ENCODE measurements around the gene MCRS1. TPM values are rescaled to one million over a fixed set of nuclear protein-coding genes. Genes with fewer than 3 reads are reported as not detected.
A peak's percentile ranks its signal among the peaks of the same experiment; 100 is the strongest.
"Not testable (repeated sequence)": the region's sequence is repeated elsewhere in the genome, so short reads cannot be mapped to it uniquely, and the experiment has no call there.

The MCRS1 gene
- total RNA-seq, result 10 to 100 TPM; 51.6 to 66.7 (median 55.9) TPM
- long read RNA-seq, donor 1, transcript MCRS1-201 (15 exons, 1,928 nt), result major isoform, 37 of 73 reads
- long read RNA-seq, donor 1, partial matches to known transcripts, result 21 of 73 reads
- long read RNA-seq, donor 1, other reads (novel, unspliced or antisense), result 13 of 73 reads
- long read RNA-seq, donor 2, transcript MCRS1-201 (15 exons, 1,928 nt), result major isoform, 67 of 84 reads
- long read RNA-seq, donor 2, partial matches to known transcripts, result 3 of 84 reads
- long read RNA-seq, donor 2, other reads (novel, unspliced or antisense), result 13 of 84 reads

GRCh38 chr12:49567611-49568441 lies at the start of gene MCRS1:
TSS of gene MCRS1 (minus strand) at chr12:49568142. CDS start at chr12:49566731, 1,411 bp downstream.
- TF ChIP-seq CTCF (IDR thresholded peaks at IDR 0.05), result no peak
- Histone ChIP-seq H3K9me3 (no peaks in the 10 kb centered on the region), H3K4me1 (ENCODE audit: low read depth) (peaks cover 15% of the 10 kb centered on the region), H3K4me3 (peak within 1 kb of the TSS; percentile 75), H3K36me3 (ENCODE audit: low read depth) (peaks cover 6% of the 10 kb centered on the region)
- intact Hi-C loops (cut with DNase I, micrococcal nuclease), result no loop called here
- peak; percentile 90 to 97 (median 91) for DNase-seq
- ATAC-seq, result peak; percentile 98

GRCh38 chr12:49616533-49617219 lies 48.7 kb upstream of the MCRS1 start:
- intact Hi-C loops (cut with DNase I, micrococcal nuclease), result no loop called here
- DNase-seq, result no peak
- no peak for TF ChIP-seq CTCF (IDR thresholded peaks at IDR 0.05)
- peaks cover 2% of the 10 kb centered on the region for H3K4me1 ChIP-seq (ENCODE audit: low read depth)
- ATAC-seq, result no peak
- H3K9me3 ChIP-seq, result no peaks in the 10 kb centered on the region
- no peak overlapping the region for H3K4me3 ChIP-seq
- no peaks in the 10 kb centered on the region for H3K36me3 ChIP-seq (ENCODE audit: low read depth)

DNA sequence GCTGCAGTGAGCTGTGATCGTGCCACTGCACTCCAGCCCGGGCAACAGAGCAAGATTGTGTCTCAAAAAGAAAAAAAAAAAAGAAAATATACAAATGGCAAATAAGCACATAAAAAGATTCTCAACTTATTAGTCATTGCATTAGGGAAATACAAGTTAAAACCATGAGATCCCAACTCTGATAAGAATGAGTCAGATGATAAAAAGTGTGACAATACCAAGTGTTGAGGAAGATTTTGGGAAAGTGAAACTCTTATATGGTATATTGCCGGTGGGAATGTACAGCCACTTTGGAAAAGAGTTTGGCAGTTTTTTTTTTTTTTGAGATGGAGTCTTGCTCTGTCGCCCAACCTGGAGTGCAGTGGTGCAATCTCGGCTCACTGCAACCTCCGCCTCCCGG lies 47.8 kb upstream of the MCRS1 start:
- no peaks in the 10 kb centered on the region for H3K4me1 ChIP-seq (ENCODE audit: low read depth)
- no peaks in the 10 kb centered on the region for H3K36me3 ChIP-seq (ENCODE audit: low read depth)
- no peak for ATAC-seq
- no peak for DNase-seq
- no peaks in the 10 kb centered on the region for H3K9me3 ChIP-seq
- no peak for TF ChIP-seq CTCF (IDR thresholded peaks at IDR 0.05)
- intact Hi-C loops (cut with DNase I, micrococcal nuclease), result no loop called here
- no peak overlapping the region for H3K4me3 ChIP-seq

GRCh38 chr12:49612210-49612609 lies 44.3 kb upstream of the MCRS1 start:
- ATAC-seq, result no peak
- H3K4me3 ChIP-seq, result no peak overlapping the region

GRCh38 chr12:49610785-49611184 lies 42.8 kb upstream of the MCRS1 start:
- ATAC-seq; H3K4me1 ChIP-seq (ENCODE audit: low read depth); H3K4me3 ChIP-seq; H3K9me3 ChIP-seq; DNase-seq; intact Hi-C loops (cut with DNase I, micrococcal nuclease); H3K36me3 ChIP-seq (ENCODE audit: low read depth): not testable (repeated sequence)

More at GRCh38 chr12:49612210-49612609, 44.3 kb upstream of the MCRS1 start:
- no peaks in the 10 kb centered on the region for H3K9me3 ChIP-seq
- no peak for DNase-seq
- intact Hi-C loops (cut with DNase I, micrococcal nuclease), result no loop called here
- no peaks in the 10 kb centered on the region for H3K4me1 ChIP-seq (ENCODE audit: low read depth)
- no peaks in the 10 kb centered on the region for H3K36me3 ChIP-seq (ENCODE audit: low read depth)
- TF ChIP-seq CTCF (IDR thresholded peaks at IDR 0.05), result no peak

DNA sequence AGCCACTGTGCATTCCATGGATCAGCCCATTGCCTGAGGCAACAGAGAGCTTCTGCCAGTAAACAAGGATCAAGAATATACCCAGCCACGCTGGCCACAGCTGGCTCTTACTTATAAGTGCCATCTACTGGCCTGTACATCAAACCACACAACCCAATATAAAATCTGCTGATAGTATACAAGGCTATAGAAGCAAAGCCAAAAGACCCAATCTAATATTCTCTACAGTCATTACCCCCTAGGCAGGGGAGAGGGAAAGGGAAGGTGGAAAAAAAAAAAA lies 41.9 kb upstream of the MCRS1 start:
- no peaks in the 10 kb centered on the region for H3K36me3 ChIP-seq (ENCODE audit: low read depth)
- no peak for TF ChIP-seq CTCF (IDR thresholded peaks at IDR 0.05)
- no peaks in the 10 kb centered on the region for H3K4me1 ChIP-seq (ENCODE audit: low read depth)
- no peaks in the 10 kb centered on the region for H3K9me3 ChIP-seq
- intact Hi-C loops (cut with DNase I, micrococcal nuclease), result no loop called here
- no peak for ATAC-seq
- no peak for DNase-seq
- no peak overlapping the region for H3K4me3 ChIP-seq
